ENCODE results near the gene SLC25A25. TPM values are rescaled to one million over a fixed set of nuclear protein-coding genes. Genes with fewer than 3 reads are reported as not detected.

The SLC25A25 gene
- total and polyA plus RNA-seq, 2 experiments from 2014 or later: 8.2 to 20.2 TPM

DNA sequence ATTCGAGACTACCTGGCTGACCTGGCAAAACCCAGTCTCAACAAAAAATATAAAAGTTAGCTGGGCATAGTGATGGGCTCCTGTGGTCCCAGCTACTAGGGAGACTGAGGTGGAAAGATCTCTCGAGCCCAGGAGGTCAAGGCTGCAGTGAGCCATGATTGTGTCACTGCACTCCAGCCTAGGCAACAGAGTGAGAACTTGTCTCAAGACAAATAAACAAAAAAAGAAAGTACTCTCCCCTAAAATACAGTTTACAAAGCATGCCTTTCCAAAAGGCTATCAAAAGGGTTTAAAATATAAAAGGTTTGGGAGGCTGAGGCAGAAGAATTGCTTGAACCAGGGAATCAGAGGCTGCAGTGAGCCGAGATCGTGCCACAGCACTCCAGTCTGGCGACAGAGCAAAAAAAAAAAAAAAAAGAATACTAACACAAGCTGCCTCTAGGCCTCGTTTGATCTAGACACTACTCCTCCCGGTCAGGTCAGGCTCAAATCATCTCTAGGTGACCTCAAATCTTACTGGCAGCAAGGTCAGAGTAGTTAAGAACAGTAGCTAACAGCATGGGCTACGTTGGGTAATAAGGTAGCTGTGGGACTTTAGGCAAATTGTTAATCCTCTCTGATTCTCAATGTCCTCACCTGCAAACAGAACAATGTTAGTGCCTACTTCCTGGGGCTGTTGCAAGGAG lies 10.2 kb upstream of the SLC25A25 start:
- WGBS, 2 experiments (ENCODE audit: low coverage in 1 of 2, low lambda C conversion rate in 2 of 2, missing lambda C conversion rate in 2 of 2): 89% methylated on average over 8 of the region's 8 CpGs
- Histone ChIP-seq H3K4me2 (ENCODE audit: unreplicated experiment) (no peak overlapping the region), H3K9me2 (ENCODE audit: insufficient read depth) (no peaks in the 10 kb centered on the region), H3K9me3 (ENCODE audit: low read depth) (no peaks in the 10 kb centered on the region), H3K9ac (no peak overlapping the region), H3K79me2 (ENCODE audit: insufficient read depth) (no peaks in the 10 kb centered on the region), H3K27me3 (replicated peaks; ENCODE audit: insufficient read depth) (no peaks in the 10 kb centered on the region), H3K36me3 (ENCODE audit: low read depth) (no peaks in the 10 kb centered on the region), H3F3A (ENCODE audit: insufficient read depth) (no peaks in the 10 kb centered on the region), H3K27ac (no peak overlapping the region), H3K4me3 (no peak overlapping the region), H2AFZ (no peak overlapping the region), H4K20me1 (ENCODE audit: insufficient read depth) (no peaks in the 10 kb centered on the region), H3K4me1 (ENCODE audit: insufficient read depth) (no peaks in the 10 kb centered on the region)
- DNase-seq: no peak
- TF ChIP-seq EZH2phosphoT487 (IDR thresholded peaks at IDR 0.05; ENCODE audit: insufficient read depth, low read depth) (no peak), EZH2 (IDR thresholded peaks at IDR 0.05; ENCODE audit: insufficient read depth, poor library complexity, severe bottlenecking) (no peak)
- in situ Hi-C loops (cut with MboI): no loop called here

DNA sequence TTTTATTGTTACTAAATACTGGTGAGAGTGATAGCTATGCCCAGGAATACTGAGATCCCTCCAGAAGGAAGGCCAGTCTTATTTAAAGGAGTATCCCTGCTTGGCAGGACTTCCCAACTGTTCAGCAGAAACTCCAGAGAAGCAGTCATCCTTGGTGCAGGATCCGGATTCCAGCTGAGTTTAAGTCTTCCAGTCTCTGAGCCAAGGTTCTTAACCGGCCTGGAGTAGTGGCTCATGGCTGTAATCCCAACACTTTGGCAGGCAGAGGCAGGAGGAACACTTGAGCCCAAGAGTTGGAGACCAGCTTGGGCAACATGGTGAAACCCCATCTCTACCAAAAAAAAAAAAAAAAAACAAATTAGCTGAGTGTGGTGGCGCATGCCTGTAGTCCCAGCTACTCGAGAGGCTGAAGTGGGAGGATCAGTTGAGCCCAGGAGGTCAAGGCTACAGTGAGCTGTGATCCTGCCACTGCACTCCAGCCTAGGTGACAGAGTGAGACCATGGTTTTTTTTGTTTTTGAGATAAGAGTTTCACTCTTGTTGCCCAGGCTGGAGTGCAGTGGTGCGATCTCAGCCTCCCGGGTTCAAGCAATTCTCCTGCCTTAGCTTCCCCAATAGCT lies 8.6 kb upstream of the SLC25A25 start:
- H3K4me1 ChIP-seq (ENCODE audit: insufficient read depth): no peaks in the 10 kb centered on the region
- no peak overlapping the region for H2AFZ ChIP-seq
- no peaks in the 10 kb centered on the region for H3K27me3 ChIP-seq (replicated peaks; ENCODE audit: insufficient read depth)
- H3F3A ChIP-seq (ENCODE audit: insufficient read depth): no peaks in the 10 kb centered on the region
- H3K27ac ChIP-seq: no peak overlapping the region
- no peaks in the 10 kb centered on the region for H3K36me3 ChIP-seq (ENCODE audit: low read depth)
- no peaks in the 10 kb centered on the region for H3K9me3 ChIP-seq (ENCODE audit: low read depth)
- no peak overlapping the region for H3K9ac ChIP-seq
- 57 to 58% methylated on average over 6 of the region's 6 CpGs for WGBS, 2 experiments (ENCODE audit: low coverage in 1 of 2, low lambda C conversion rate in 2 of 2, missing lambda C conversion rate in 2 of 2)
- DNase-seq: no peak
- H3K4me2 ChIP-seq (ENCODE audit: unreplicated experiment): no peak overlapping the region
- 0 out of 2 replicates have a peak, but pooled peaks cover 3% of the 10 kb centered on the region for H3K79me2 ChIP-seq (ENCODE audit: insufficient read depth)
- H3K9me2 ChIP-seq (ENCODE audit: insufficient read depth): no peaks in the 10 kb centered on the region
- TF ChIP-seq EZH2 (IDR thresholded peaks at IDR 0.05; ENCODE audit: insufficient read depth, poor library complexity, severe bottlenecking): no peak
- no peak for TF ChIP-seq EZH2phosphoT487 (IDR thresholded peaks at IDR 0.05; ENCODE audit: insufficient read depth, low read depth)
- no peaks in the 10 kb centered on the region for H4K20me1 ChIP-seq (ENCODE audit: insufficient read depth)
- no peak overlapping the region for H3K4me3 ChIP-seq
- in situ Hi-C loops (cut with MboI): no loop called here

DNA sequence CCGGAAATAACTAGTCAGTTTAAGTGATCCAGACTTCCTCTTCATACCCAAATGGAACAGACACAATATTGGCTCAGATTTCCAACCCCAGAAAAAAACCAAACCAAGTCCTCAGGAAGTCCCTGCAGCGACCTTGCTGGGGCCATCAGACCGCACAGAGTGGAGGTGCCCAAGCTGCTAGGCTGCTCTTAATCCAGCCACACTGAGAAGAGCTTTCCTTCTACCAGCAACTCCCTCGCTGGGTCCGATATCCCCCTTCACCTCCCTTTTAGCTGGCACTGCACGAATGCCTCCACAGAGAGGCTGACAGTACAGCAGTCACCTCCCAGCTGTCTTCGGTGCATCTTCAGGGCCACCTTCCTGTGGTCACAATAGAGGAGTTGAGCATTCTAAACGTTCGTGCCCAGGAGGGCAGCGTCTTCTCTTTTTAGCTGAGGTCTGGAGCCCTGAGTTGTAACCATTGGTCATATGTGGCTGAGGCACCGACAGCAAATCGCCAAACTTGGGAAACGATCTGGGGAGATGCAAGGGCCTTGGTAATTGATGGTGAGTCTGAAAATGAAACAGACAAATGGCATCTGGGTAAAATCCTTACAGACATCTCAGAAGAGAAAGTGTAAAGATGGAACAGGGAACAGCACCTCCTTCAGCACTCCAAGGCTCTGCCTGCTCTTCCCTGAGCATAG lies 6.6 kb upstream of the SLC25A25 start:
- WGBS, 2 experiments (ENCODE audit: low coverage in 1 of 2, low lambda C conversion rate in 2 of 2, missing lambda C conversion rate in 2 of 2): 71% methylated on average over 13 of the region's 13 CpGs

DNA sequence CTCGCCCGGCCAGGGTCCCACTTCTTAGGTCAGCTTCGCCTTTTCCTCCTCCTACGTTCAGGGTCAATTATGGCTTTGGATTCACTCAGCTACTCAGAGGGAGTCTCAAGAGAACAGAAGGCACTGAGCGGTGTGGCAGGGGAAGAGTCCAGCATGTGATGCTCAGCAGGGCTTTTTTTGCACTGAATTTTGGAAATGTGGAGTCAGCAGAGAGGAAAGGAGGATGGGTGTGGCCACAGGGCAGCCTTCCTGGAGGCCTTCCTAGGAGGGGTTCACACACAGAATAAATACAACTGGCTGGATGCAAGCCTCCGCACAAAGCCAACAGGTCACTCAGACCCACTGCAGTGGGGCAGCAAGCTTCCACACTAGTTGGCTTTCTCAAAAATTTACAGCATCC lies 5.8 kb upstream of the SLC25A25 start:
- TF ChIP-seq EZH2 (IDR thresholded peaks at IDR 0.05; ENCODE audit: insufficient read depth, poor library complexity, severe bottlenecking): no peak
- TF ChIP-seq EZH2phosphoT487 (IDR thresholded peaks at IDR 0.05; ENCODE audit: insufficient read depth, low read depth): no peak
- Histone ChIP-seq H3K9ac (no peak overlapping the region), H3K9me2 (ENCODE audit: insufficient read depth) (no peaks in the 10 kb centered on the region), H3K79me2 (ENCODE audit: insufficient read depth) (peaks cover 27% of the 10 kb centered on the region), H3K27ac (no peak overlapping the region), H3K4me1 (ENCODE audit: insufficient read depth) (peaks cover 12% of the 10 kb centered on the region), H2AFZ (no peak overlapping the region), H3K27me3 (replicated peaks; ENCODE audit: insufficient read depth) (no peaks in the 10 kb centered on the region), H3K36me3 (ENCODE audit: low read depth) (no peaks in the 10 kb centered on the region), H3K4me2 (ENCODE audit: unreplicated experiment) (no peak overlapping the region), H3F3A (ENCODE audit: insufficient read depth) (no peaks in the 10 kb centered on the region), H3K4me3 (no peak overlapping the region), H3K9me3 (ENCODE audit: low read depth) (no peaks in the 10 kb centered on the region), H4K20me1 (ENCODE audit: insufficient read depth) (no peaks in the 10 kb centered on the region)
- 57 to 68% methylated on average over 6 of the region's 6 CpGs for WGBS, 2 experiments (ENCODE audit: low coverage in 1 of 2, low lambda C conversion rate in 2 of 2, missing lambda C conversion rate in 2 of 2)
- in situ Hi-C loops (cut with MboI): no loop called here
- no peak for DNase-seq

More for the DNA sequence above, 6.6 kb upstream of the SLC25A25 start:
- no peak for TF ChIP-seq EZH2phosphoT487 (IDR thresholded peaks at IDR 0.05; ENCODE audit: insufficient read depth, low read depth)
- no peak for TF ChIP-seq EZH2 (IDR thresholded peaks at IDR 0.05; ENCODE audit: insufficient read depth, poor library complexity, severe bottlenecking)
- no peak overlapping the region for H2AFZ ChIP-seq
- H3K27ac ChIP-seq: no peak overlapping the region
- in situ Hi-C loops (cut with MboI): no loop called here
- no peaks in the 10 kb centered on the region for H3K9me3 ChIP-seq (ENCODE audit: low read depth)
- H3F3A ChIP-seq (ENCODE audit: insufficient read depth): no peaks in the 10 kb centered on the region
- no peak overlapping the region for H3K4me3 ChIP-seq
- no peak overlapping the region for H3K9ac ChIP-seq
- H3K4me1 ChIP-seq (ENCODE audit: insufficient read depth): peaks cover 7% of the 10 kb centered on the region
- H3K9me2 ChIP-seq (ENCODE audit: insufficient read depth): no peaks in the 10 kb centered on the region
- no peak overlapping the region for H3K4me2 ChIP-seq (ENCODE audit: unreplicated experiment)
- H3K79me2 ChIP-seq (ENCODE audit: insufficient read depth): peaks cover 21% of the 10 kb centered on the region
- H3K27me3 ChIP-seq (replicated peaks; ENCODE audit: insufficient read depth): no peaks in the 10 kb centered on the region
- no peaks in the 10 kb centered on the region for H4K20me1 ChIP-seq (ENCODE audit: insufficient read depth)
- H3K36me3 ChIP-seq (ENCODE audit: low read depth): no peaks in the 10 kb centered on the region
- no peak for DNase-seq
